IMR-90 (cell line): ENCODE data around the gene TSPAN19.

Experiments
- MXI1 ChIP-seq: IDR thresholded peaks from 2 replicates; pipeline ENCODE4 v1.6.1; 2012; ENCODE audit warnings: low read depth, mild to moderate bottlenecking, low read length, moderate library complexity, borderline replicate concordance
- NFE2L2 ChIP-seq: fragments of 150-350 bp; IDR thresholded peaks from 2 replicates; pipeline ENCODE4 v1.6.1; 2016; ENCODE audit warnings: low read depth, mild to moderate bottlenecking, low read length
- RAD21 ChIP-seq: IDR thresholded peaks from 2 replicates; pipeline ENCODE4 v1.6.1; 2012; ENCODE audit warnings: low read length, improper control_type of control experiment
- TF ChIP-seq, protein P1 (sequence below): fragments of 150-350 bp; IDR thresholded peaks from 2 replicates; pipeline ENCODE4 v1.6.1; 2017; ENCODE audit warnings: mild to moderate bottlenecking, antibody characterized with exemption, low read length, low read depth
- TF ChIP-seq, protein P2 (sequence below): conservative IDR thresholded peaks from 2 replicates; pipeline ENCODE4 v1.5.1; 2012; ENCODE audit warnings: mild to moderate bottlenecking, low read depth, low read length, improper control_type of control experiment

DNA sequence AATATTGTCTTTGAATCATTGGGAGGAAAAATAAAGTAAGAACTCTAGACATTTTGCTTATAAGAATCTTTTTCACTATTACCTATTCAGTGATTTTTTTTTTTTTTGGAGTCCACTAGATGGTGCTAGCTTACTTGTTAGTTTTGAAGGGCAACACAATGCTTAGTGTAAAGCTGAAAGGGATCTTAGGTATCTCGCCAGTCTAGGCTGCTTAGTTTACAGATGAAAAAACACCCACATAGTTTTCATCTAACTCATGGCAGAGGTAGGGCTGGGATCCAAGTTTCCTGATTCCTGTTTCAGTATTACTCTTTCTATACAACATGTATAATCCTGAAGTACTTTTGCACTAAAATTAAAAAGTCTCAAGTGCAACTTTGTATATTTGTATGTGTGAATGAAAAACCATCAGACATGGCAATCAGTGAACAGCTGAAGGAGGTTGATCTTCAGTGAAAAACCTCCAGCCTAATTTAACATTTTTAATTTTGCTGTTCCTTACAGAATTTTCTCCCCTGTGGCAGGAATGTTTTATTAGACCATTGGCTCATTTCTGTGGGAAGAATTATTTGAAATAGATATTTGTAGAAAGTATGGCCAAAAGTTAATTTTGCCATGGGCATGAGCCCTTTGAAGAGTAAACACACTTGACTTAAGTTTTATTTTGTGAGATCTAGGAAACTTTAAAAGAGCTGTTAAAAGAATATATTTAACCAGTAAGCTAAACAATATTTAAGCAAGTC is 40.8 kb upstream of the TSPAN19 start:
- TF ChIP-seq, protein P1, sequence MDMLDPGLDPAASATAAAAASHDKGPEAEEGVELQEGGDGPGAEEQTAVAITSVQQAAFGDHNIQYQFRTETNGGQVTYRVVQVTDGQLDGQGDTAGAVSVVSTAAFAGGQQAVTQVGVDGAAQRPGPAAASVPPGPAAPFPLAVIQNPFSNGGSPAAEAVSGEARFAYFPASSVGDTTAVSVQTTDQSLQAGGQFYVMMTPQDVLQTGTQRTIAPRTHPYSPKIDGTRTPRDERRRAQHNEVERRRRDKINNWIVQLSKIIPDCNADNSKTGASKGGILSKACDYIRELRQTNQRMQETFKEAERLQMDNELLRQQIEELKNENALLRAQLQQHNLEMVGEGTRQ: no peak
- TF ChIP-seq, protein P2, sequence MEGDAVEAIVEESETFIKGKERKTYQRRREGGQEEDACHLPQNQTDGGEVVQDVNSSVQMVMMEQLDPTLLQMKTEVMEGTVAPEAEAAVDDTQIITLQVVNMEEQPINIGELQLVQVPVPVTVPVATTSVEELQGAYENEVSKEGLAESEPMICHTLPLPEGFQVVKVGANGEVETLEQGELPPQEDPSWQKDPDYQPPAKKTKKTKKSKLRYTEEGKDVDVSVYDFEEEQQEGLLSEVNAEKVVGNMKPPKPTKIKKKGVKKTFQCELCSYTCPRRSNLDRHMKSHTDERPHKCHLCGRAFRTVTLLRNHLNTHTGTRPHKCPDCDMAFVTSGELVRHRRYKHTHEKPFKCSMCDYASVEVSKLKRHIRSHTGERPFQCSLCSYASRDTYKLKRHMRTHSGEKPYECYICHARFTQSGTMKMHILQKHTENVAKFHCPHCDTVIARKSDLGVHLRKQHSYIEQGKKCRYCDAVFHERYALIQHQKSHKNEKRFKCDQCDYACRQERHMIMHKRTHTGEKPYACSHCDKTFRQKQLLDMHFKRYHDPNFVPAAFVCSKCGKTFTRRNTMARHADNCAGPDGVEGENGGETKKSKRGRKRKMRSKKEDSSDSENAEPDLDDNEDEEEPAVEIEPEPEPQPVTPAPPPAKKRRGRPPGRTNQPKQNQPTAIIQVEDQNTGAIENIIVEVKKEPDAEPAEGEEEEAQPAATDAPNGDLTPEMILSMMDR: peak; percentile 55
- TF ChIP-seq RAD21 (peak; percentile 48), NFE2L2 (no peak), MXI1 (no peak)
